GM21717 (cell line): ENCODE results near the gene BMERB1.
"Not testable (repeated sequence)": the region's sequence is repeated elsewhere in the genome, so short reads cannot be mapped to it uniquely, and the experiment has no call there.

ENCODE experiments used
- ATAC-seq: cut with Tn5 transposase; IDR thresholded peaks from one replicate; pipeline ENCODE4 v1.9.1; 2021; ENCODE audit warnings: mild to moderate bottlenecking, moderate library complexity; ENCODE audit not compliant: unreplicated experiment

The BMERB1 gene

DNA sequence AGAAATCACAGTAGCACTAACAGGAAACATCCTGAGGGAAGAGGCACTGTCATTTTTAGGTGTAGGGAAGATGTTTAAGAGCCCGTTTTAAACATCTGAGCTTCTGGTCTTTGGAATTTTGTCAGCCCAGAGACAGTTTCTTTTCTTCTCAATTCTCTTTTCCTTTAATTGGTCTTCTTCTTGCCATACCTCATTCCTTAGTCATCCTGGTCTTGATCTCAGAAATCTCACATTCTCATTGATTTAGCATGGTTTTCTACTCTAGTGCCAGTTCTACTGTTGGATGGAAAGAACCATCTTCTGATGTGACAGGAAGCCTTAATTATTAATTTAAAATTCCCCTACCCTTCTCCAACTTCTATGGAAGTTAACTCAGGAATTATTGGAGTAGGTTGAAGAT is 25.4 kb downstream of the BMERB1 start:
- ATAC-seq = no peak

DNA sequence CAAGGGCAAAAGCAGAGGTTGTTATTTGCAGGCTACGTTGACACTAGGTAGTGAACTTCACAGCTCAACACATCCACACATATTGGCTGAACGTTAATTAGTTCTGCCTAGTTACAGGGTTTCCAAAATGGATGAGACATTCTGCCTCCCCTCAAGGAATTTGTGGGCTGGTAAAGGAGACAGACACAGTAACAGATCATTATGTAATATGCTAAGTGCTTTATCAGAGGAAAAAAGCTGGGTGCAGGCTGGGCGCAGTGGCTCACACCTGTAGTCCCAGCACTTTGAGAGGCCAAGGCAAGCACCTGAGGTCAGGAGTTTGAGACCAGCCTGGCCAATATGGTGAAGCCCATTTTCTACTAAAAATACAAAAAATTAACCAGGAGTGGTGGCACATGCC is 26.2 kb downstream of the BMERB1 start:
- no peak for ATAC-seq

GRCh38 chr16:15461376-15461775 is 27.0 kb downstream of the BMERB1 start:
- no peak for ATAC-seq

GRCh38 chr16:15464401-15465186 is 30.2 kb downstream of the BMERB1 start:
- no peak for ATAC-seq

DNA sequence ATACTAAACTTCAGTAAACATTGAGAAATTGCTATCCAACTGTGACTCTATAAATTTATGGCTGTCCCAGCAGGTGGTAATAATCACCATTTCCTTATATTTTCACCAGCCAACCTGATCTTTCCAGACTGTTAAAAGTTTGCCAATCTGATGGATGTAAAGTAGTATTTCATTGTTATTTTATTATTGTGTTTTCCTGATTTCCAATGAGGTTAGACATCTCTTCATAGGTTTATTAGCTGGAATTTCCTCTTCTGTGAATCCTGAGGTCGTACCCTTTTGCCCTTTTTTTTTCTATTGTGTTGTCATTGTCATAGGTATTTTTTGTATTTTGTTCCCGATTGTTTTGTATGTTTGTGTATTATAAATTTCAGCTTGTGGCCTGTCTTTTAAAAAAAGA is 31.7 kb downstream of the BMERB1 start:
- ATAC-seq = no peak

DNA sequence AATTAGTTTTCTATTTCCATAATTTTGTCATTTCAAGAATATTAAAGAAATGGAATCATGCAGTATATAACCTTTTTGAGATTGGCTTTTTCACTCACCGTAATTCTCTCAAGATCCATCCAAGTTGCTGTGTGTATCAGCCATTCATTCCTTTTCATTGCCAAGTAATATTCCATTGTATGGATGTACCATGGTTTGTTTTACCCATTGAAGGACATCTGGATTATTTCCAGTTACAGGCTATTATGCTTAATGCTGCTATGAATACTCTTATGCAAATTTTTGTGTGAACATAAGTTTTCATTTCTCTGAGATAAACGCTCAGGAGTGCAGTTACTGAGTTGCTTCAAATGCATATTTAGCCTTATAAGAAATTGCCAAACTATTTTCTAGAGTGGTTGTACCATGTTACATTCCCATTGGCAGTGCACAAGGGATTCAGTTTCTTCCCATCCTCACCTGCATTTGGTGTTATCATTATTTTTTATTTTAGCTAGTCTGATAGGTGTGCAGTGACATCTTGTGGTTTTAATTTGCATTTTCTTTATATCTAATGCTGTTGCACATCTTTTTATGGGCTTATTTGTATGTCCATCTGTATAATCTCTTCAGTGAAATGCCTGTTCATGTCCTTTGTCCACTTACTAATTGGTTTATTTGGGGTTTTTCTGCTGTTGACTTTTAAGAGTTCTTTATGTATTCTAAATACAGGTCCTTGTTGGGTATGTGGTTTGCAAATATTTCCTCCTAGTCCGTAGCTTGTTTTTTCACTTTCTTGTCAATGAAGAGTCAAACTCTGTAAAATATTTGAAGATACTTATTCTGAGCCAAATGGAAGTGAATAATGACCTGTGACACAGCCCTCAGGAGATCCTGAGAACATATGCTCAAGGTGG is 32.7 kb downstream of the BMERB1 start:
- no peak for ATAC-seq

- not testable (repeated sequence) for ATAC-seq
Measured at GRCh38 chr16:15476971-15477370, 42.6 kb downstream of the BMERB1 start.

- ATAC-seq = no peak
Measured at GRCh38 chr16:15477802-15478201, 43.4 kb downstream of the BMERB1 start.

DNA sequence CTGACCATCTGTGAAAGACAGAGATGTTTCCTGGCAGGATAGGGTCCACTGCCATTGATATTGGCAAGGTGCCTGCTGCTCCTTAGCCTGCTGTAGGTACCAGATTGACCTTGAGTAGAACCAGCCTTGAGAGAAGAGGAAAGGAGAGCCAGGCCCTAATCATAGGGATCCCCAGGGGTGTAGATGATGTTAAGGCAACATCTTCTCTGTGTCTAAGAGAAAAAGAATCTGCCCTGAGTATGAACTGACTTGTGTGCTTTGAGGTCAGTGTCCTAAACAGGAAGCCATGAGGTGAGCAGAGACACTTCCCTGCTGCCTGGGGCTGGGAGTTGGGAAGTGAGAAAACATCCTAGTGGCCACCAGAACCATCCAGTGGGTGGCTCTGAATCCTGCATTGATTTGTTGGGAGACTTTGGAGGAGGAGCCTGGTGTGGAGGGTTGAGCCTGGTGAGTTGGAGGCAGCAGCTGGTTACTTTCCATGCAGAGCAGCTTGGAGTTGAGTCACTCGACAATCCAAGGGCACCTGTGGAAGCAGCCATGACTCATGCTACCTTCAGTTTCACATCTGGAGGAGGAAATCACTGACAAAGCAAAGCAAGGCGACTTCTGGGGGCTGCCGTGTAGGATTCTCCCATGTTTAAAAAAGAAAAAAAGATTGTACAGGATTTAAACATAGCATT is 47.8 kb downstream of the BMERB1 start:
- ATAC-seq = no peak

- ATAC-seq = no peak
Measured at GRCh38 chr16:15482748-15483298, 48.4 kb downstream of the BMERB1 start.

DNA sequence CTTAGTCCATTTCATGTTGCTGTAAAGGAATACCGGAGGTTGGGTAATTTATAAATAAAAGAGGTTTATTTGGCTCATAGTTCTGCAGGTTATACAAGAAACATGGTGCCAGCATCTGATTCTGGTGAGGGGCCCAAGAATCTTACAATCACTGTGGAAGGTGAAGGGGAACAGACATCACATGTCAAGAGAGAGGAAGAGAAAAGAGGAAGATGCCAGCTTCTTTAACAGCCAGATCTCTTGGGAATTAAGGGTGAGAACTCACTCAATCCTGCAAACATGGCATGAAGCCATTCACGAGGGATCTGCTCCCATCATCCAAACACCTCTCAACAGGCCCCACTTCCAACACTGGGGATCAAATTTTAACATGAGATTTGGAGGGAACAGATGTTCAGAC is 49.5 kb downstream of the BMERB1 start:
- no peak for ATAC-seq

DNA sequence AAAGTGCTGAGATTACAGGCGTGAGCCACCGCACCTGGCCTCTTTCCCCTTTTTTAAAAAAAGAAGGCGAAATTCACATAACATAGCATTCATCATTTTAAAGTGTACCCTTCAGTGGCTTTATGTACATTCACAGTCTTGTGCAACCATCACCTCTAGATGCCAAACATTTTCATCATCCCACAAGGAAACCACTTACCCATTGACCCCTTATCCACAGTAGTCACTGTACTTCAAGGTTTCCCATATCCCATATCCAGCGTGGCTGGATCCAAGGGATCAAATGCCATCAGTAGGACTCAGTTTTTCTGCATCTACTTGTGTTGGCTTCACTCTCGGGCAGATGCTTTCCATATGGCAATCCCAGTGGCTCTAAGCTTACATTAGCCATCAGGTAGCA is 50.3 kb downstream of the BMERB1 start:
- ATAC-seq = no peak

DNA sequence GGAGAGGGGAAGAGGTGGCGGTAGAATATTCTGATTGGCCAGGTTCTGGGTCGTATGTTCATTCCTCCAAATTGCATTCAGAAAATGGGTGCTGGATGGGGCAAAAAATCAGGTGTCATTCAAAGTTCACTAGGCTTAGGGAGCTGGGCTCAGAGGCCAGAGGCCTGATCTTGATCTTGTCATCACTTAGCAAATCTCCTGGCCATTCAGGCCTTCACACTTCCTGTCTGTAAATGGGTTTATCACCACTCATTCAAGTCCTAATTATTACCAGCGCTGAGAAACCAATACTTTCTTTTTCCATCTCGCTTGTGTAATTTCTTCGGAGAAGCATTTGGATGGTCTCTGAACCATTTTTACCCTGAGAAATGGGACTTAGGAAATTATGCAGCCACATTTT is 50.8 kb downstream of the BMERB1 start:
- ATAC-seq = no peak

DNA sequence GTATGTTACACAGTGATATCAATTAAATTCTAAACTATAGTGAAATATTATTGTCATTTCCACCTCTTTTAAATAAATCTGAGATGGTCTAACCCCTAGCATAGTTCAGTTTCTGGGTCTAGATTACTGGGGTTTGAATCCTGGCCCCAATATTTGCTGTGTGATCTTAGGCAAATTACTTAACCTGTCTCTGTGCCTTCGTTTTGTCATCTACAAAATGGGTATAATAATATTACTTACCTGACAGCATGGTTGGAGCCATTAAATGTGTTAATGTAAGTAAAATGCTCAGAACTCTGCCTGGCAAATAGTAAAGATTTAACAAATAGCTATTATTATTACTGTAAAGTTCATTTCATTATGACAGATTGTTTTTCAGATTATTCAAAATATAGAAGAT is 52.3 kb downstream of the BMERB1 start:
- ATAC-seq = no peak

DNA sequence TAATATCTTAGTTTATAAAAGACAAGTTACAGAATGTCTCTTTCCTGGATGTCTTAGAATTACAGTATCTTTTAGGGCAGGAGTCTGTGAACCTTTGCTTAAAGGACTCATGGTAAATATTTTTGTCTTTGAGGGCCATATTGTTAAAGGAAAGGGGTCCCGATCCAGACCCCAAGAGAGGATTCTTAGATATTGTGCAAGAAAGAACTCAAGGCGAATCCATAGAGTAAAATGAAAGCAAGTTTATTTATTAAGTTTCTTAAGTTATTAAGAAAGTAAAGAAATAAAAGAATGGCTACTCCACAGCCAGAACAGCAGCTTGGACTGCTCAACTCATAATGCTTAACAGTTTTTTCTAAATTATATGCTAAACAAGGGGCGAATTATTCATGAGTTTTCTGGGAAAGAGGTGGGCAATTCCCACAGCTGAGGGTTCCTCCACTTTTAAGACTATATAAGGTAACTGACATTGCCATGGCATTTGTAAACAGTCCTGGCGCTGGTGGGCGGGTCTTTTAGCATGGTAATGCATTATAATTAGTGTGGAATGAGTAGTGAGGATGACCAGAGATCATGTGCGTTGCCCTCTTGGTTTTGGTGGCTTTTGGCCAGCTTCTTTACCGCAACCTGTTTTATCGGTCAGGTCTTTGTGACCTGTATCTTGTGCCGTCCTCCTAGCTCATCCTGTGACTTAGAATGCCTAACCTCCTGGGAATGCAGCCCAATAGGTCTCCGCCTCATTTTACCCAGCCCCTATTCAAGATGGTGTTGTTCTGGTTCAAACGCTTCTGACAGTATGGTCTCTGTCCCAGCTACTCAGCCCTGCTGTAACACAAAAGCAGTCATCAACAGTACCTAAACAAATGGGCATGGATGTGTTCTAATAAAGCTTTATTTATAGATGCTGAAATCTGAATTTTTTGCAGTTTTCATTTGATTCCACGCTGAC is 53.2 kb downstream of the BMERB1 start:
- no peak for ATAC-seq

- ATAC-seq = no peak
Measured at GRCh38 chr16:15489016-15489415, 54.6 kb downstream of the BMERB1 start.

DNA sequence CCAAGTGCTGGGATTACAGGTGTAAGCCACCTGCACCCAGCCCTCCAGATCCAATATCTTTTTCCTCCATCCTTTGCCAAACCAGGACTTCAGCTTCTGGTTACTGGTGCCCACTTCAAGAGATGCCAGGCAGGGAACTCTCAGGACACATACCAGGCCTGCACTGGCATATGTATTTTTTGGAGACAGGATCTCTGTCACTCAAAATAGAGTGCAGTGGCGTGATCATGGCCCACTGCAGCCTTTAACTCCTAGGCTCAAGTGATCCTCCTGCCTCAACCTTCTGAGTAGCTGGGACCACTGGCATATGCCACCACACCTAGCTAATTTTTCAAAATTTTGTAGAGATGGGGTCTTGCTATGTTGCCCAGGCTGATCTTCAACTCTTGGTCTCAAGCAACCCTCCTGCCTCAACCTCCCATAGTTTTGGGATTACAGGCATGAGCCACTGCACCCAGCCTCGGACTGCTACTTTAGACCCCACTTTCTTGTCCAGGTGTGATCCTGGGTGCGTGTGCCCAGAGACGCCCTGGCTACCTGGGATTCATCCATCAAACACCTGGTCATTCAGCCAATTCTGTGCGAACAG is 55.8 kb downstream of the BMERB1 start:
- no peak for ATAC-seq

GRCh38 chr16:15491411-15491810 is 57.0 kb downstream of the BMERB1 start:
- ATAC-seq = no peak

GRCh38 chr16:15492091-15492740 is 57.8 kb downstream of the BMERB1 start:
- no peak for ATAC-seq
